ENCODE results near the gene C11orf68. TPM values are rescaled to one million over a fixed set of nuclear protein-coding genes. Genes with fewer than 3 reads are reported as not detected.
A peak's percentile ranks its signal among the peaks of the same experiment; 100 is the strongest.

The C11orf68 gene
- total RNA-seq, 4 donors from 2014 or later: 19.4 to 38.4 (median 33.3) TPM

DNA sequence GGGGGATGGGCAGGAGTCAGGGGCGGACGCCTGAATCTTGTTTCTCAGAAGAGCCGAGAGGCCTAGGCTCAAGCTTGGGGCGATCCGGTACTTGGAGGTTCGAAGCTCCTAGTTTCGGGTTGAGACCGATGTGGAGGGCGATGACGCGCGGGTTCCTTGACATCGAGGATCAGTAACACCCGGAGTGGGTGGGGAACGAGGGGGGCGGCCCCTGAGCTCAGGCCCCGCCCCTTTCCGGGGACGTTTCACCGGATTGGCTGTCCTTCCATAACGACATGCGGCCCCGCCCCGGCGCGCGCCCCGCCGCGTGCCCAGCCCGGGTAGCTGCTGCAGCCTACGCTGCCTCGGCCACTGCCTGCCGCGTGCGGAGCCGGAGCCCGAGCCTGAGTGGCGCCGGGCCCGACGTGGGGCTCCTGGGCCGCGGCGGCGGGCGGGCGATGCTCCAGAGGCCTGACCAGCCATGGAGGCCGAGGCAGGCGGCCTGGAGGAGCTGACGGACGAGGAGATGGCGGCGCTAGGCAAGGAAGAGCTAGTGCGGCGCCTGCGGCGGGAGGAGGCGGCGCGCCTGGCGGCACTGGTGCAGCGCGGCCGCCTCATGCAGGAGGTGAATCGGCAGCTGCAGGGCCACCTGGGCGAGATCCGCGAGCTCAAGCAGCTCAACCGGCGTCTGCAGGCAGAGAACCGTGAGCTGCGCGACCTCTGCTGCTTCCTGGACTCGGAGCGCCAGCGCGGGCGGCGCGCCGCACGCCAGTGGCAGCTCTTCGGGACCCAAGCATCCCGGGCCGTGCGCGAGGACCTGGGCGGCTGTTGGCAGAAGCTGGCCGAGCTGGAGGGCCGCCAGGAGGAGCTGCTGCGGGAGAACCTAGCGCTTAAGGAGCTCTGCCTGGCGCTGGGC, 28.3 kb downstream of the C11orf68 start, which contains the start of gene CCDC85B:
Gene CCDC85B, plus strand, starts transcription at position 350 of the 895 bp plus-strand sequence. Its CDS starts 111 bp downstream, at position 461.
- no peaks in the 10 kb centered on the region for H3K9me3 ChIP-seq
- peak; percentile 94 for TF ChIP-seq POLR2AphosphoS5 (IDR thresholded peaks at IDR 0.05)
- TF ChIP-seq, protein P1, sequence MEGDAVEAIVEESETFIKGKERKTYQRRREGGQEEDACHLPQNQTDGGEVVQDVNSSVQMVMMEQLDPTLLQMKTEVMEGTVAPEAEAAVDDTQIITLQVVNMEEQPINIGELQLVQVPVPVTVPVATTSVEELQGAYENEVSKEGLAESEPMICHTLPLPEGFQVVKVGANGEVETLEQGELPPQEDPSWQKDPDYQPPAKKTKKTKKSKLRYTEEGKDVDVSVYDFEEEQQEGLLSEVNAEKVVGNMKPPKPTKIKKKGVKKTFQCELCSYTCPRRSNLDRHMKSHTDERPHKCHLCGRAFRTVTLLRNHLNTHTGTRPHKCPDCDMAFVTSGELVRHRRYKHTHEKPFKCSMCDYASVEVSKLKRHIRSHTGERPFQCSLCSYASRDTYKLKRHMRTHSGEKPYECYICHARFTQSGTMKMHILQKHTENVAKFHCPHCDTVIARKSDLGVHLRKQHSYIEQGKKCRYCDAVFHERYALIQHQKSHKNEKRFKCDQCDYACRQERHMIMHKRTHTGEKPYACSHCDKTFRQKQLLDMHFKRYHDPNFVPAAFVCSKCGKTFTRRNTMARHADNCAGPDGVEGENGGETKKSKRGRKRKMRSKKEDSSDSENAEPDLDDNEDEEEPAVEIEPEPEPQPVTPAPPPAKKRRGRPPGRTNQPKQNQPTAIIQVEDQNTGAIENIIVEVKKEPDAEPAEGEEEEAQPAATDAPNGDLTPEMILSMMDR (IDR thresholded peaks at IDR 0.05): peak in 2 of 4 experiments; percentile 49
- no peak for TF ChIP-seq EP300 (IDR thresholded peaks at IDR 0.05)
- peak; percentile 98 to 99 for TF ChIP-seq POLR2A (IDR thresholded peaks at IDR 0.05)
- ATAC-seq: peak; percentile 83
- H3K4me1 ChIP-seq: peaks cover 0 to 78% (median 38%) of the 10 kb centered on the region in 3 donors
- peak within 1 kb of the TSS; percentile 48 to 86 for H3K4me3 ChIP-seq
- 0 to 3% methylated on average over 2 to 7 of the region's 94 CpGs for WGBS, 2 donors (ENCODE audit: low coverage in 1 of 2)
- H3K36me3 ChIP-seq: peaks cover 0 to 15% of the 10 kb centered on the region in 2 donors
- no peaks in the 10 kb centered on the region for H3K27me3 ChIP-seq
- H3K27ac ChIP-seq: peak within 1 kb of the TSS; percentile 92 to 99 (median 98)

DNA sequence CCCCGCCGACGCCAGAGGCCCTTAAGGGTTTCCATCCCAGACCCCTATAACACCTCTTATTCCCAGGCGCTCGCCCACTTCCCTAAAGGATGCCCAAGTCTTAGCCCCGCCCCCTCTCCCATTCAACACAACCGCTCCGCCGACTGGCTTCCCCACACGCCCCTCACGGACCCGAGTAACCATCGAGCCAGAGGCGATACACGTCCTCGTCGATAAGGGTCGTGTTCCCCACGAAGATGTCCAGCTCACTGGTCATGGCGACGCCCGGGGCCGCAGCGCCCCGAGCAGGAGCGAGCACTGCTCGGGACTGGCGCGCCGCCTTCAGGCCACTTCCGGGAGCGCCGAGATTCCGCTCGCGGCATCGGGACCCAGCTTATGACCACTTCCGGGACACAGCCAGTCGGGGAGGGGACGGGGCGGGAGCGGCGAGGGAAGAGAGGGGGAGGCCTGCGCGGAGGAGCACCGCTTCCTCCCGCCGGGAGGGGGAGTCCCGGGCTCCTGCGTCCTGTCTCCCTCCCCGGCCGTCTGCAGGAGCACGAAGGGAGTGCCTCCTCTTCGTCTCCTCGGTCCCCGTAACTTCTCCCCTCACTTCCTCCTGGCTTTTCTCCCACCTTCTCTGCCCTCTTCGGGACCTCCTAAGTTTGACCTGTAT, 30.6 kb downstream of the C11orf68 start, which contains the start of gene FIBP:
Gene FIBP, minus strand, starts transcription at position 309 of the 652 bp plus-strand sequence. Its CDS starts 53 bp downstream, at position 256.
- H3K4me1 ChIP-seq: peaks cover 0 to 78% (median 40%) of the 10 kb centered on the region in 3 donors
- TF ChIP-seq EP300 (IDR thresholded peaks at IDR 0.05): no peak
- peak; percentile 87 to 94 for TF ChIP-seq POLR2A (IDR thresholded peaks at IDR 0.05)
- peak; percentile 90 for TF ChIP-seq POLR2AphosphoS5 (IDR thresholded peaks at IDR 0.05)
- TF ChIP-seq, protein P1 (IDR thresholded peaks at IDR 0.05): peak; percentile 88 to 96 (median 90)

DNA sequence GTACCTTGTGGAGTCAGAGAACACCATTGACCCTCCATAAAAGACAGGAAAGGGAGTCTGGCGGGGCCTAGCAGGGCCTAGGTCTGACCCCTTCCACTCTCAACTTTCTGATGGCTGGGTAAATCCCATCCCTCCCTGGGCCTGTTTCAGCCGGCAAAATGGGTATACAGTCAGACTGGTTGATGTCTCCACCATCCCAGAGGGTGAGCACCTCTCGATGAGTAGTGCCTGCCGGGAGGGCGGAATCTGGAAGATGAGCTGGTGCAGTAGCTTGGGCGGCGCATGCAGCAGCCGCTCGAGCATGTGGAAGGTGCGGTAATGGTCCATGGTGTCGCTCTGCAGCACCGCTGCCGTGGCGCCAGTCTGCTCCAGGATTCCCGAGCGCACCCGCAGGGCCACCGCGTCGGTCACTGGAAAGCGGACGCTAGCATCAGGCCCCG, 31.1 kb downstream of the C11orf68 start:
- Histone ChIP-seq H3K4me1 (peaks cover 0 to 73% (median 35%) of the 10 kb centered on the region in 3 donors), H3K36me3 (peaks cover 0 to 38% of the 10 kb centered on the region in 2 donors), H3K4me3 (peak overlapping the region; percentile 46 to 76), H3K27me3 (no peaks in the 10 kb centered on the region), H3K27ac (peak overlapping the region; percentile 71 to 99 (median 95)), H3K9me3 (no peaks in the 10 kb centered on the region)
- WGBS, 2 donors (ENCODE audit: low coverage in 1 of 2): 0 to 14% methylated on average over 1 to 13 of the region's 23 CpGs
- no peak for ATAC-seq
- no peak for TF ChIP-seq EP300 (IDR thresholded peaks at IDR 0.05)
- TF ChIP-seq POLR2A (IDR thresholded peaks at IDR 0.05): no peak
- TF ChIP-seq POLR2AphosphoS5 (IDR thresholded peaks at IDR 0.05): no peak
- TF ChIP-seq, protein P1 (IDR thresholded peaks at IDR 0.05): no peak

More for the DNA sequence above, 30.6 kb downstream of the C11orf68 start, which contains the start of gene FIBP:
- peak within 1 kb of the TSS; percentile 92 to 99 (median 98) for H3K27ac ChIP-seq
- peaks cover 0 to 32% of the 10 kb centered on the region in 2 donors for H3K36me3 ChIP-seq
- WGBS, 2 donors (ENCODE audit: low coverage in 1 of 2): 0% methylated on average over 11 to 12 of the region's 57 CpGs
- no peaks in the 10 kb centered on the region for H3K27me3 ChIP-seq
- peak within 1 kb of the TSS; percentile 46 to 76 for H3K4me3 ChIP-seq
- H3K9me3 ChIP-seq: no peaks in the 10 kb centered on the region
- peak; percentile 83 for ATAC-seq

DNA sequence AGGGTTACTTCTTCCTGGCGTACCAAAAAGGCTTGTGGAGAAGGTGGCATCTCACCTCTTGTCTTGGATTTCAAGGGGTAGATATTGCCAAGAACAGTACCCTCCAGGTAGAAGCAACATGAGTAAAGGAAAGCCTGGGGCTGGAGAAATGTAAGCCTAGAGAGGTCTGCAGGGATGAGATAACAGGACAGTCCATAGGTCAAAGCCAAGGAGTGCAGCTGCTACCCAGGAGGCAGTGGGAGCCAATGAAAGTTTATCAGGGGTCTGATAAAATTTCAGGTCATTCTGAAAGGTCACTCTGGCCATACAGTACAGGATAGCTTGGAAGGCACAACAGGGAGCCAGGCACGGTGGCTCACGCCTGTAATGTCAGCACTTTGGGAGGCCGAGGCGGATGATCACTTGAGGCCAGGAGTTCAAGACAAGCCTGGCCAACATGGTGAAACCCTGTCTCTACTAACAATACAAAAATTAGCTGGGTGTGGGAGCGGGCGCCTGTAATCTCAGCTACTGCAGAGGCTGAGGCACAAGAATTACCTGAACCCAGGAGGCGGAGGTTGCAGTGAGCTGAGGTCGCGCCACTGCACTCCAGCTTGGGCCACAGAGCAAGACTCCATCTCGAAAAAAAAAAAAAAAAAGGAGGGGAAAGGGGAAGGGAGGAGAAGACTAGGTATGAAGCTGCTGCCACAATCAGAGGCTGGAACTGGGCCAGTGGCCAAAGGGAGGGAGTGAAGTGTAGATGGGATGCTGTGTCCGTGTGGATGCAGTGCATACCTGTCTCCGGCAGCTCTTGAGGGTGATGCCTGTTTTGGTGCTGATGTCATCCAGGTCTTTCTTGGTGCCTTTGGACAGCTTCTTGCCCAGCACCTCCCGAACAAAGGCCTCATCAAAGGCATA, 31.8 kb downstream of the C11orf68 start:
- peak overlapping the region in 3 of 4 donors; percentile 92 to 99 (median 98) for H3K27ac ChIP-seq
- no peaks in the 10 kb centered on the region for H3K9me3 ChIP-seq
- 46 to 67% methylated on average over 4 to 7 of the region's 14 CpGs for WGBS, 2 donors (ENCODE audit: low coverage in 1 of 2)
- no peaks in the 10 kb centered on the region for H3K27me3 ChIP-seq
- no peak for ATAC-seq
- H3K4me1 ChIP-seq: peaks cover 0 to 66% (median 28%) of the 10 kb centered on the region in 3 donors
- H3K4me3 ChIP-seq: peak overlapping the region in 1 of 2 donors; percentile 76
- TF ChIP-seq POLR2A (IDR thresholded peaks at IDR 0.05): no peak
- TF ChIP-seq, protein P1 (IDR thresholded peaks at IDR 0.05): no peak
- TF ChIP-seq EP300 (IDR thresholded peaks at IDR 0.05): no peak
- no peak for TF ChIP-seq POLR2AphosphoS5 (IDR thresholded peaks at IDR 0.05)
- peaks cover 0 to 44% of the 10 kb centered on the region in 2 donors for H3K36me3 ChIP-seq
